IMR-90 (cell line): ENCODE measurements around the gene TNFRSF13B. TPM values are rescaled to one million over a fixed set of nuclear protein-coding genes. Genes with fewer than 3 reads are reported as not detected.

Source experiments
- ATAC-seq: fragments of 200-7000 bp; cut with Tn5 transposase; 2 replicates; pipeline ENCODE4 v1.9.1; 2020; ENCODE audit warnings: low read depth, mild to moderate bottlenecking, moderate library complexity
- BruUV-seq: library from RNA; stranded (reverse); fragments of 400-500 nt; replicated peaks from 2 replicates; lab custom pipeline; 2021; lab: Mats Ljungman, UMichigan
- CTCF ChIA-PET: fragments of 300-600 bp; formaldehyde crosslinking; extraction: SDS; loops from one replicate; lab custom pipeline; 2021; ENCODE audit warnings: antibody characterized with exemption; lab: Yijun Ruan, JAX
- POLR2A ChIA-PET: fragments of 300-600 bp; sonication (Branson Sonifier 250); formaldehyde crosslinking; loops from one replicate; lab custom pipeline; 2022; ENCODE audit warnings: antibody characterized with exemption; ENCODE audit not compliant: unreplicated experiment; lab: Charles Lee
- DNase-seq: peaks from one replicate; pipeline ENCODE4 v3.0.0; 2013
- H2AFZ ChIP-seq: replicated peaks from 2 replicates; pipeline ENCODE3; 2013; ENCODE audit warnings: low read length, mild to moderate bottlenecking; ENCODE audit not compliant: poor library complexity
- H2AK5ac ChIP-seq: 2 replicates; pipeline ENCODE4 v1.6.1; 2013; ENCODE audit warnings: low read depth, low read length, inconsistent platforms
- H2AK9ac ChIP-seq: replicated peaks from 2 replicates; pipeline ENCODE3; 2013; ENCODE audit warnings: mild to moderate bottlenecking, low read depth, low read length, moderate library complexity; ENCODE audit not compliant: poor library complexity
- H2BK120ac ChIP-seq: 2 replicates; pipeline ENCODE4 v1.6.1; 2013; ENCODE audit warnings: low read depth, low read length, inconsistent platforms
- H2BK15ac ChIP-seq: 3 replicates; pipeline ENCODE4 v1.6.1; 2013; ENCODE audit warnings: low read depth, low read length, inconsistent platforms
- H2BK20ac ChIP-seq: 2 replicates; pipeline ENCODE4 v1.6.1; 2013; ENCODE audit warnings: low read depth, mild to moderate bottlenecking, inconsistent platforms, low read length, moderate library complexity
- H2BK5ac ChIP-seq: 2 replicates; pipeline ENCODE4 v1.6.1; 2013; ENCODE audit warnings: mild to moderate bottlenecking, low read depth, low read length, inconsistent platforms; ENCODE audit not compliant: poor library complexity, severe bottlenecking
- H3K14ac ChIP-seq: replicated peaks from 2 replicates; pipeline ENCODE4 v1.6.1; 2013; ENCODE audit warnings: low read depth, low read length, inconsistent platforms
- H3K18ac ChIP-seq: 2 replicates; pipeline ENCODE4 v1.6.1; 2013; ENCODE audit warnings: low read depth, low read length, control low read depth
- H3K23ac ChIP-seq: 2 replicates; pipeline ENCODE4 v1.6.1; 2013; ENCODE audit warnings: low read depth, low read length, inconsistent platforms
- H3K27ac ChIP-seq: 2 replicates; pipeline ENCODE4 v1.5.1; 2013; ENCODE audit warnings: mild to moderate bottlenecking, control low read depth, low read length; ENCODE audit not compliant: insufficient read depth
- H3K27me3 ChIP-seq: 2 replicates; pipeline ENCODE4 v1.6.1; 2013; ENCODE audit warnings: low read length; ENCODE audit not compliant: control insufficient read depth, insufficient read depth
- H3K36me3 ChIP-seq: 2 replicates; pipeline ENCODE4 v1.6.1; 2013; ENCODE audit warnings: low read length, mixed read lengths; ENCODE audit not compliant: control insufficient read depth, insufficient read depth
- H3K4ac ChIP-seq: 2 replicates; pipeline ENCODE4 v1.6.1; 2013; ENCODE audit warnings: low read depth, low read length, inconsistent platforms
- H3K4me1 ChIP-seq: 2 replicates; pipeline ENCODE4 v1.6.1; 2013; ENCODE audit warnings: low read length, mixed read lengths; ENCODE audit not compliant: control insufficient read depth, insufficient read depth
- H3K4me2 ChIP-seq: 2 replicates; pipeline ENCODE4 v1.6.1; 2013; ENCODE audit warnings: low read depth, mild to moderate bottlenecking, control low read depth, low read length, moderate library complexity
- H3K4me3 ChIP-seq: 2 replicates; pipeline ENCODE4 v1.5.1; 2013; ENCODE audit warnings: low read depth, mild to moderate bottlenecking, control low read depth, low read length, moderate library complexity; ENCODE audit not compliant: insufficient read depth
- H3K56ac ChIP-seq: 2 replicates; pipeline ENCODE4 v1.6.1; 2013; ENCODE audit warnings: low read length, inconsistent platforms; ENCODE audit not compliant: insufficient read depth; ENCODE audit errors: extremely low read depth
- H3K79me1 ChIP-seq, 2 experiments: 2 replicates each; pipeline ENCODE4 v1.6.1; 2013; ENCODE audit warnings: low read length in 2 of 2, inconsistent platforms in 1 of 2, low read depth in 1 of 2
- H3K9ac ChIP-seq: 2 replicates; pipeline ENCODE4 v1.6.1; 2013; ENCODE audit warnings: low read depth, low read length, control low read depth
- H3K9me1 ChIP-seq: 2 replicates; pipeline ENCODE4 v1.6.1; 2013; ENCODE audit warnings: low read length, inconsistent platforms; ENCODE audit not compliant: insufficient read depth
- H3K9me3 ChIP-seq: 2 replicates; pipeline ENCODE4 v1.6.1; 2013; ENCODE audit warnings: low read length; ENCODE audit not compliant: control insufficient read depth, insufficient read depth
- H4K20me1 ChIP-seq: 2 replicates; pipeline ENCODE4 v1.6.1; 2013; ENCODE audit warnings: low read length, inconsistent platforms; ENCODE audit not compliant: insufficient read depth
- H4K5ac ChIP-seq: 2 replicates; pipeline ENCODE4 v1.6.1; 2013; ENCODE audit warnings: mild to moderate bottlenecking, low read depth, low read length, control low read depth
- H4K8ac ChIP-seq, 2 experiments: 2 replicates each; pipeline ENCODE4 v1.6.1; 2013; ENCODE audit warnings: low read depth in 2 of 2, low read length in 2 of 2, control low read depth in 1 of 2, inconsistent platforms in 1 of 2
- H4K91ac ChIP-seq: 2 replicates; pipeline ENCODE4 v1.6.1; 2013; ENCODE audit warnings: low read depth, low read length, inconsistent platforms; ENCODE audit not compliant: insufficient read depth
- CEBPB ChIP-seq: IDR thresholded peaks from 2 replicates; pipeline ENCODE4 v1.6.1; 2012; ENCODE audit warnings: low read depth, low read length, improper control_type of control experiment
- CTCF ChIP-seq: conservative IDR thresholded peaks from 2 replicates; pipeline ENCODE4 v1.5.1; 2012; ENCODE audit warnings: mild to moderate bottlenecking, low read depth, low read length, improper control_type of control experiment
- ELK1 ChIP-seq: fragments of 150-350 bp; IDR thresholded peaks from 2 replicates; pipeline ENCODE4 v1.6.1; 2016; ENCODE audit warnings: low read depth, mild to moderate bottlenecking, low read length, moderate library complexity, borderline replicate concordance
- FOS ChIP-seq: fragments of 150-350 bp; IDR thresholded peaks from 2 replicates; pipeline ENCODE4 v1.6.1; 2016; ENCODE audit warnings: low read depth, low read length
- MAZ ChIP-seq: IDR thresholded peaks from 2 replicates; pipeline ENCODE4 v1.6.1; 2012; ENCODE audit warnings: low read depth, mild to moderate bottlenecking, low read length, improper control_type of control experiment, moderate library complexity, borderline replicate concordance
- MXI1 ChIP-seq: IDR thresholded peaks from 2 replicates; pipeline ENCODE4 v1.6.1; 2012; ENCODE audit warnings: low read depth, mild to moderate bottlenecking, low read length, moderate library complexity, borderline replicate concordance
- NFE2L2 ChIP-seq: fragments of 150-350 bp; IDR thresholded peaks from 2 replicates; pipeline ENCODE4 v1.6.1; 2016; ENCODE audit warnings: low read depth, mild to moderate bottlenecking, low read length
- POLR2A ChIP-seq: IDR thresholded peaks from 2 replicates; pipeline ENCODE4 v1.6.1; 2012; ENCODE audit warnings: mild to moderate bottlenecking, low read depth, low read length
- RAD21 ChIP-seq: IDR thresholded peaks from 2 replicates; pipeline ENCODE4 v1.6.1; 2012; ENCODE audit warnings: low read length, improper control_type of control experiment
- RCOR1 ChIP-seq: IDR thresholded peaks from 2 replicates; pipeline ENCODE4 v1.6.1; 2012; ENCODE audit warnings: mild to moderate bottlenecking, low read length, improper control_type of control experiment; ENCODE audit not compliant: insufficient replicate concordance
- RFX5 ChIP-seq: IDR thresholded peaks from 2 replicates; pipeline ENCODE4 v1.8.0; 2012; ENCODE audit warnings: low read depth, mild to moderate bottlenecking, low read length, moderate library complexity
- SMC3 ChIP-seq: fragments of 150-350 bp; IDR thresholded peaks from 2 replicates; pipeline ENCODE4 v1.6.1; 2016; ENCODE audit warnings: low read depth, mild to moderate bottlenecking, antibody characterized with exemption, low read length, moderate library complexity
- WGBS, 2 experiments: methylation state at CpG; one replicate each; pipeline versions ENCODE4 v1.1.5 to v1.1.7; 2013; ENCODE audit warnings: missing lambda C conversion rate in 2 of 2; ENCODE audit not compliant: insufficient read length in 1 of 2; ENCODE audit errors: extremely low coverage in 2 of 2; 5-methylcytosine and 5-hydroxymethylcytosine counted together
- dilution Hi-C: fragments of 300-500 bp; cut with HindIII; formaldehyde crosslinking; loops from one replicate; pipeline ENCODE4 v1.14.3; 2018; ENCODE audit warnings: low sequenced_read_pairs; ENCODE audit not compliant: unreplicated experiment
- in situ Hi-C: fragments of 300-500 bp; cut with MboI; formaldehyde crosslinking; loops from 3 replicates; pipeline ENCODE4 v1.14.3; 2019; ENCODE audit warnings: low sequenced_read_pairs, inconsistent platforms, mixed read lengths
- intact Hi-C: fragments of 100-400 bp; cut with micrococcal nuclease; formaldehyde crosslinking; loops from 2 replicates; pipeline ENCODE4 v1.10.0; 2022
- polyA plus RNA-seq, 3 experiments: library from polyadenylated mRNA; depleted of rRNA; stranded (reverse); fragments of >200 nt; gene quantifications; 2 replicates each; pipeline ENCODE4 v1.2.3, GENCODE V29; 2012; ENCODE audit warnings: low replicate concordance in 1 of 3
- total RNA-seq: library from RNA; depleted of rRNA; stranded (reverse); fragments of >200 nt; gene quantifications from 2 replicates; pipeline ENCODE4 v1.2.3, GENCODE V29; 2012

TNFRSF13B gene
- total and polyA plus RNA-seq, 2 of the 4 experiments (the other 2 are of a cell fraction): not detected

- H3K18ac ChIP-seq: no peak overlapping the region
- no peak overlapping the region for H3K4ac ChIP-seq
- no peaks in the 10 kb centered on the region for H3K79me1 ChIP-seq
- H3K27ac ChIP-seq: no peak overlapping the region
- H4K91ac ChIP-seq: no peak overlapping the region
- POLR2A ChIA-PET: no interaction called here
- H2AFZ ChIP-seq: no peak overlapping the region
- H3K14ac ChIP-seq: no peak overlapping the region
- ATAC-seq (no peak), DNase-seq (no peak)
- no TSS peak for BruUV-seq
- no peak overlapping the region for H2AK5ac ChIP-seq
- no peaks in the 10 kb centered on the region for H3K9me3 ChIP-seq
- H3K4me1 ChIP-seq: no peaks in the 10 kb centered on the region
- H3K23ac ChIP-seq: no peak overlapping the region
- H3K27me3 ChIP-seq: peaks cover 45% of the 10 kb centered on the region
- WGBS, 2 experiments: 21% methylated on average over 2 of the region's 17 CpGs; no CpG with 5 or more reads in 1 of the 2 experiments
- TF ChIP-seq RCOR1 (no peak), RAD21 (no peak), NFE2L2 (no peak), FOS (no peak), CEBPB (no peak), MXI1 (no peak), ELK1 (no peak), MAZ (no peak), RFX5 (no peak), SMC3 (no peak), CTCF (no peak), POLR2A (no peak)
- no peak overlapping the region for H2AK9ac ChIP-seq
- no peak overlapping the region for H2BK15ac ChIP-seq
- dilution Hi-C loops (no loop called here), intact Hi-C loops (no loop called here), in situ Hi-C loops (no loop called here)
- no peaks in the 10 kb centered on the region for H4K20me1 ChIP-seq
- no peak overlapping the region for H2BK120ac ChIP-seq
- no peak overlapping the region for H3K4me3 ChIP-seq
- no peak overlapping the region for H3K9ac ChIP-seq
- no peak overlapping the region for H4K8ac ChIP-seq
- no peak overlapping the region for H2BK20ac ChIP-seq
- no peak overlapping the region for H3K4me2 ChIP-seq
- no peak overlapping the region for H3K56ac ChIP-seq
- no peaks in the 10 kb centered on the region for H3K9me1 ChIP-seq
- no peaks in the 10 kb centered on the region for H3K36me3 ChIP-seq
- CTCF ChIA-PET: interaction anchor here (1.0 kb wide), 1 partner anchor 15 kb away, joined by 3 read pairs; no protein-coding TSS in a partner anchor
- H2BK5ac ChIP-seq: no peak overlapping the region
- H4K5ac ChIP-seq: no peak overlapping the region
These were observed 42.0 kb downstream of the TNFRSF13B start for GRCh38 chr17:16929757-16930520.
